Body of pancreas (tissue), 4 donors: ENCODE data around the gene THBS3.
"Not testable (repeated sequence)": the region's sequence is repeated elsewhere in the genome, so short reads cannot be mapped to it uniquely, and the experiment has no call there.

Experiments
- CTCF ChIP-seq, 7 experiments: fragments of 450-650 bp in 4 of 7; fragments of 200-600 bp in 3 of 7; sonication (generic) in 3 of 7; IDR thresholded peaks; one replicate each; pipeline ENCODE4 v1.5.1; 2016 to 2019; ENCODE audit warnings: antibody characterized with exemption in 7 of 7
- POLR2A ChIP-seq, 3 donors: fragments of 450-650 bp; IDR thresholded peaks; one replicate each; pipeline ENCODE4 v1.6.1; 2016; ENCODE audit warnings: antibody characterized with exemption in 3 of 3, mild to moderate bottlenecking in 2 of 3

DNA sequence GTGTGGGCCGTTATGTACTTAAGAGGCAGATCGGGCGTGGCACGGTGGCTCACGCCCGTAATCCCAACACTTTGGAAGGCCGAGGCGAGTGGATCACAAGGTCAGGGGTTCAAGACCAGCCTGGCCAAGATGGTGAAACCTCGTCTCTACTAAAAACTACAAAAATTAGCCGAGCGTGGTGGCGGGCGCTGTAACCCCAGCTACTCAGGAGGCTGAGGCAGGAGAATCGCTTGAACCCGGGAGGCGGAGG lies 13.8 kb downstream of the THBS3 start:
- not testable (repeated sequence) for TF ChIP-seq POLR2A, CTCF (IDR thresholded peaks at IDR 0.05)
